GM12872 (cell line): ENCODE results near the gene INPP5F.

Experiments used
- TF ChIP-seq, protein P1 (sequence below): IDR thresholded peaks from 3 replicates; pipeline ENCODE4 v1.5.1; 2011; ENCODE audit warnings: low read depth, mild to moderate bottlenecking, low read length, moderate library complexity; ENCODE audit not compliant: insufficient read depth

INPP5F gene

DNA sequence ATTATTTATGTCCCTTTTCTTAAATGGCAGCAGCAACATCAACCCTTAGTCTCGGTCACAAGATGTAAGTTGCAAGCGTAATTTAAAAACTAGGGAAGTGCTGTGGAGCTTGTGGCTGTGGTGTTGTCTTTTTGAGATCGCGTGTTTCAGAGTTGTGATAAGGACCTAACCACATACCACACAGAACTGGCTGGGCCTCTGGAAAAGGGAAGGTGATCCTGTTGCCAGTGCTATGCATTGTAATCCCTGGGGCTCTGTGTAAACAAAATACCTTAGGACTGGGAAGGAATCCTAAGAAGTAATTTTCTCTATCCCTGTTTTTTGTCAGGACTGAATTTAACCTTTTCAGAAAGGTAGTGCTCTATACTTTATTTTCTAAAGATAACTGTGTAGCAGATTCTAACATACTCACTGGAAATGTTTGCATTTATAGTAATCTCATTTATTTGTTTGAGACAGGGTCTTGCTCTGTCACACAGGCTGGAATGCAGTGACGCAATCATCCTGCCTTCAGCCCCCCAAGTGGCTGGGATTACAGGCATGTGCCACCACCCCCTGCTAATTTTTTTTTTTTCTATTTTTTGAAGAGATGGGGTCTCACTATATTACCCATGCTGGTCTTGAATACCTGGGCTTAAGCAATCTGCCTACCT lies 60.4 kb downstream of the INPP5F start:
- TF ChIP-seq, protein P1, sequence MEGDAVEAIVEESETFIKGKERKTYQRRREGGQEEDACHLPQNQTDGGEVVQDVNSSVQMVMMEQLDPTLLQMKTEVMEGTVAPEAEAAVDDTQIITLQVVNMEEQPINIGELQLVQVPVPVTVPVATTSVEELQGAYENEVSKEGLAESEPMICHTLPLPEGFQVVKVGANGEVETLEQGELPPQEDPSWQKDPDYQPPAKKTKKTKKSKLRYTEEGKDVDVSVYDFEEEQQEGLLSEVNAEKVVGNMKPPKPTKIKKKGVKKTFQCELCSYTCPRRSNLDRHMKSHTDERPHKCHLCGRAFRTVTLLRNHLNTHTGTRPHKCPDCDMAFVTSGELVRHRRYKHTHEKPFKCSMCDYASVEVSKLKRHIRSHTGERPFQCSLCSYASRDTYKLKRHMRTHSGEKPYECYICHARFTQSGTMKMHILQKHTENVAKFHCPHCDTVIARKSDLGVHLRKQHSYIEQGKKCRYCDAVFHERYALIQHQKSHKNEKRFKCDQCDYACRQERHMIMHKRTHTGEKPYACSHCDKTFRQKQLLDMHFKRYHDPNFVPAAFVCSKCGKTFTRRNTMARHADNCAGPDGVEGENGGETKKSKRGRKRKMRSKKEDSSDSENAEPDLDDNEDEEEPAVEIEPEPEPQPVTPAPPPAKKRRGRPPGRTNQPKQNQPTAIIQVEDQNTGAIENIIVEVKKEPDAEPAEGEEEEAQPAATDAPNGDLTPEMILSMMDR = no peak

DNA sequence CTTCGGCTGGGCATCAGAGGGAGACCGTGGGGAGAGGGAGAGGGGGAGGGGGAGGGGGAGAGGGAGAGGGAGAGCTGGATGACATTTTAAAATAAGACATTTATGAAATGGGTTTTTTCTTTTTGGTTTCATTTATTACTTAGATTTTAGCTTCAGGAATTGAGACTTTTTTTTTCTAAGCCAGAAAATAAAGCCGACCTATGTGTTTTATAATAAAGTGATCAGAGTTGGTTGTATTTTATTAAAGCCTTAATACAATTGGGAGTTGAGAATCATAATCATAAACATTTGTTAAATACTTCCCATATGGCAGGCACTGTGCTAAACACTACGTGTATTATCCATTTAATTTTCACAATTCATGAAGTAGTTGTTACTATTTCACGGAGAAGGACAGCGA lies 70.2 kb downstream of the INPP5F start:
- TF ChIP-seq, protein P1 = no peak

DNA sequence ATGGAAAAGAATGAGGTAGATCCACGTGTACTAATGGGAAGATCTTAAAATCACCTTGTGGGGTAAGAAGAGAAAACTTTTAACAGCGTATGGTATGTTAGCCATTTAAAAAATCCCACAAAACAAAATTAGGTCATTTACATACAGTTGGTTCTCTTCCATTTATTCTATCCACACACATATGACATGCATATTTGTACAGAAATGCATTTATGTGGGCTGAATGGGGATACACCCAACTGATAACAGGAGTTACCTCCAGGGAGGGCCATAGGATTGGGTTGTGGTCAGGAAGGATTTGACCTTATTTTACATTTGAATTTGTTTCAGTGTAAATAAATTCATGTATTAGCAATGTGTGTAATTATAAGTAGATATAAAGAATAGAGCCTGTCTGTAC lies 75.3 kb downstream of the INPP5F start:
- TF ChIP-seq, protein P1 = no peak

DNA sequence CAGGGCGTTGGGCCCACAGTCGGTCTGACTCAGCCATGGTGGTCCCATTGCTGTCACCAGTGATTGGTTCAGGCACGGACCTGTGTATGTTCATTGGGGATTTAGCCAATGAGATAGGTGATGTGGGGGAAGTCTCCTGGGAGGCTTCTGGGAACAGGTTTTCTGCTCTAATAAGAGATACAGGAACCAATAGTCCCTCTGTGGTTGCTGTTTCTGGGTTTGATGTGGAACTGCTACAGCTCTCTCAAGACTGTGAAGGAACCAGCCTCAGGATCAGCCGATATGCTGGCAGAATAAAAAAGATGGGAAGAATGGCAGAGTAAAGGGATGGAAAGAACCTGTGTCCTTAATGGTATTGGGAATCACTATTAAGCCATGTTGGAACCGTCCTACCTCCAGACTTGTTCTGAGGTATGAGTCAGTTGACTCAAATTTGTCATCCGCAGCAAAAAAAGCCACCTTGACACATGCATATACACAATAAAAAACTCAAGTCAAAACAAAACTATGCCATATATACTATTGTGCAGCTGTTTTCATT lies 76.2 kb downstream of the INPP5F start:
- TF ChIP-seq, protein P1 = no peak

DNA sequence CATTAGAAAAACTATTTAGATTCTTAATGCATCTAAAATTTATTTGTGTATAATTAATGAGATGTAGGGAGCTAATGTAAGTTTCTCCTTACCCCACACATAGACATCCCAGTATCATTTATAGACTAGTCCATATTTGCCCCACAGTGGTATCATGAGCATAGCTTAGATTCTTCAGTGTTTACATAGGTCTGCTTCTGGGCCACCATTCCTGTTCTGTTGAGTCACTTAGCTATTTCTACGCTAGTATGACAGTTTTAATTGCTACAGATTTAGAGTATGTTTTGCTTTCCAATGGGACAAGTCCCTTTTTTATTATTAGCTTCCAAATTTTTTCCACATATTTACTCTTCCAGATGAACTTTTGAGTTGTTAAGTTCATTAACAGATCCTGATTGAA lies 77.4 kb downstream of the INPP5F start:
- TF ChIP-seq, protein P1 = no peak

DNA sequence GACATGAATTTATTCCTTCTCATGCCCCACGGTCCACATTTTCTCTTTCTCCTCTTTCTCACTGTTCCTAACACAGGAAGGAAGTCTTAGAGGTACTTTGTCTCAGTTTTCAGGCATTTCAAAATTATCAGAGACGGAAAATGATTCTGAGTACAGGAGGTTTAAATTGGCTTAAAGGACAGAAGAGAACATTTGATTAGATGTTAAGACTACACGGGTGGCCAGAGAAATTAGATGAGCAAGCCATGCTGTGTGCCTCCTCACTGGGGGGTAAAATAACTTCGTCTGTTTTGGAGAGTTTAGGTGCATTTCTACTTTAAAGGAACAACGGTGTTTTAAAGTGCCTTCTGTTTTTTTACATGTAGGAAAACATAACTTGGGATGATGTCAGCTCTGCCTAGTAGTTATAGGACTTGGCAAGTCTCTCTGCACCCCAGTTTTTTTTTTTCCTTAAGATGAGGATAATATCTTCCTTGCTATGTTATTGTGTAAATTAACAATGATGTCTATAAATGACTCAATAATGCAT lies 79.9 kb downstream of the INPP5F start:
- TF ChIP-seq, protein P1 = no peak

DNA sequence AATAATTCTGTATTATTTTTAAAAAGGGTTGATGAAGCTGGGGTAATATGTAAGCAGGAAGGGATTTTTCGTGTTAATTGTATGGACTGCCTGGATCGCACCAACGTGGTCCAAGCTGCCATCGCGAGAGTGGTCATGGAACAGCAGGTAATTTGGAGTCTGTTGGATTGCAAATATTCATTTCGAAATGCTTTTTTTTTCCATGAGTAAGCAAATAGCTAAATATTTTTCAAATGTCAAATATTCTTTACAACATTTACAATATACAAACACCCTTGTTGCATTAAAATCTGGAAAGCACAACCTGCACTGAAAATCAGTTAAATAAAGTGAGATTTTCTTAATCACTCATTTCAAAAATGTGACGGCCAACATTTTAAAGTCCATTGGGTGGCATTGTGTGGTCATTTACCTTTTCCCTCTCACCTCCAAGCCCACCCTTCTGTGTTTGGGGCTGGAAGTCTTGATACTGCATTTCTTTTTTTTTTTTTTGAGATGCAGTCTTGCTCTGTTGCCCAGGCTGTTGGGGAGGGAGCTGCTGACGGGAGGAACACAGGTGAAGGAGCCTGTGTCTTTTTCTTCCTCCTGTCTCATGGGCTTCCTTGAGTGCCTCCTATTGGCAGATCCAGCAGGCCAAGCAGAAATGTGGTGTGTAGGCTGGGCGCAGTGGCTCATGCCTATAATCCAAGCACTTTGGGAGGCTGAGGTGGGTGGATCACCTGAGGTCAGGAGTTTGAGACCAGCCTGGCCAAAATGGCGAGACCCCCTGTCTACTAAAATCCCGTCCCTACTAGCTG lies 80.7 kb downstream of the INPP5F start:
- TF ChIP-seq, protein P1 = no peak
